ENCODE measurements around the gene TSPAN33. TPM values are rescaled to one million over a fixed set of nuclear protein-coding genes. Genes with fewer than 3 reads are reported as not detected.

TSPAN33 gene
- total and polyA plus RNA-seq, 10 of the 15 experiments (the other 5 are each of a cell fraction or from before 2014, with no cell fraction given) = 12.0 to 123 (median 86.3) TPM

- RAD21 ChIA-PET (ENCODE audit: unreplicated experiment) = no interaction called here
- Histone ChIP-seq H3K4me2 (ENCODE audit: control insufficient read depth, insufficient read depth) (peak overlapping the region; percentile 99), H3K9me3 (replicated peaks; ENCODE audit: control insufficient read depth, insufficient read depth, low read length) (no peaks in the 10 kb centered on the region), H4K20me1 (ENCODE audit: control insufficient read depth, insufficient read depth) (no peaks in the 10 kb centered on the region), H3K4me3 (peak overlapping the region; percentile 92), H3K27ac (ENCODE audit: control insufficient read depth, insufficient read depth) (no peak overlapping the region), H3K79me2 (ENCODE audit: control insufficient read depth, insufficient read depth, low read length) (no peaks in the 10 kb centered on the region; the same call in 1 of the 2 replicates), H3K36me3 (ENCODE audit: control insufficient read depth in 2 of 2, insufficient read depth in 2 of 2, low read length in 1 of 2) (no peaks in the 10 kb centered on the region), H3K27me3 (replicated peaks in 1 of 2; ENCODE audit: control insufficient read depth in 2 of 2, insufficient read depth in 2 of 2, low read length in 1 of 2) (0 out of 4 replicates have a peak, but pooled peaks cover 0 to 1% of the 10 kb centered on the region in 2 experiments), H3K9ac (ENCODE audit: control insufficient read depth, insufficient read depth, low read length) (peak overlapping the region; percentile 73), H2AFZ (ENCODE audit: control insufficient read depth, low read depth, low read length) (peak overlapping the region; percentile 75), H3K4me1 (ENCODE audit: control insufficient read depth, insufficient read depth, low read length) (peaks cover 8% of the 10 kb centered on the region)
- intact Hi-C loops (cut with micrococcal nuclease; ENCODE audit: unreplicated experiment) = no loop called here
- in situ Hi-C loops (cut with MboI) = no loop called here
- DNase-seq (ENCODE audit: low read depth, low spot score) (no peak), ATAC-seq (peak; percentile 63), FAIRE-seq (no peak)
- CTCF ChIA-PET = no interaction called here
- POLR2A ChIA-PET = no interaction called here
- no TSS peak for BruUV-seq (replicated peaks)
- WGBS (ENCODE audit: insufficient coverage, insufficient replicate concordance, low lambda C conversion rate, missing lambda C conversion rate) = 6% methylated on average over 35 of the region's 83 CpGs
- SMC1A ChIA-PET (ENCODE audit: uncharacterized antibody, unreplicated experiment) = no interaction called here
- TF ChIP-seq NFYA (IDR thresholded peaks at IDR 0.05; ENCODE audit: borderline replicate concordance, low read depth, low read length) (no peak), RAD21 (IDR thresholded peaks at IDR 0.05; ENCODE audit: insufficient read depth, low read depth, low read length) (no peak), ZNF207 (IDR thresholded peaks at IDR 0.05; ENCODE audit: borderline replicate concordance) (no peak), E2F8 (IDR thresholded peaks at IDR 0.05; ENCODE audit: low read depth, partially characterized antibody) (no peak), TCF12 (IDR thresholded peaks at IDR 0.05; ENCODE audit: low read depth, low read length) (no peak), IRF3 (IDR thresholded peaks at IDR 0.05) (no peak), SRF (IDR thresholded peaks at IDR 0.05; ENCODE audit: low read depth in 2 of 2, low read length in 2 of 2) (no peak), ZNF622 (IDR thresholded peaks at IDR 0.05) (no peak), MLLT1 (IDR thresholded peaks at IDR 0.05) (no peak), WRNIP1 (IDR thresholded peaks at IDR 0.05; ENCODE audit: borderline replicate concordance, low read depth, low read length) (no peak), KDM1A (IDR thresholded peaks at IDR 0.05; ENCODE audit: borderline replicate concordance) (no peak), POLR2A (IDR thresholded peaks at IDR 0.05; ENCODE audit: low read depth, low read length) (peak; percentile 36; the same call in 1 of the 2 replicates), SMAD5 (IDR thresholded peaks at IDR 0.05; ENCODE audit: low read depth) (no peak)
- TF ChIP-seq, protein P1, sequence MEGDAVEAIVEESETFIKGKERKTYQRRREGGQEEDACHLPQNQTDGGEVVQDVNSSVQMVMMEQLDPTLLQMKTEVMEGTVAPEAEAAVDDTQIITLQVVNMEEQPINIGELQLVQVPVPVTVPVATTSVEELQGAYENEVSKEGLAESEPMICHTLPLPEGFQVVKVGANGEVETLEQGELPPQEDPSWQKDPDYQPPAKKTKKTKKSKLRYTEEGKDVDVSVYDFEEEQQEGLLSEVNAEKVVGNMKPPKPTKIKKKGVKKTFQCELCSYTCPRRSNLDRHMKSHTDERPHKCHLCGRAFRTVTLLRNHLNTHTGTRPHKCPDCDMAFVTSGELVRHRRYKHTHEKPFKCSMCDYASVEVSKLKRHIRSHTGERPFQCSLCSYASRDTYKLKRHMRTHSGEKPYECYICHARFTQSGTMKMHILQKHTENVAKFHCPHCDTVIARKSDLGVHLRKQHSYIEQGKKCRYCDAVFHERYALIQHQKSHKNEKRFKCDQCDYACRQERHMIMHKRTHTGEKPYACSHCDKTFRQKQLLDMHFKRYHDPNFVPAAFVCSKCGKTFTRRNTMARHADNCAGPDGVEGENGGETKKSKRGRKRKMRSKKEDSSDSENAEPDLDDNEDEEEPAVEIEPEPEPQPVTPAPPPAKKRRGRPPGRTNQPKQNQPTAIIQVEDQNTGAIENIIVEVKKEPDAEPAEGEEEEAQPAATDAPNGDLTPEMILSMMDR (IDR thresholded peaks at IDR 0.05 in 2 of 3, conservative IDR thresholded peaks at IDR 0.05 in 1 of 3; ENCODE audit: control insufficient read depth in 2 of 3, extremely low read depth in 1 of 3, insufficient read depth in 1 of 3, low read depth in 3 of 3, low read length in 3 of 3) = no peak
Observed at GRCh38 chr7:129188892-129189660, 44.6 kb downstream of the TSPAN33 start.

All from GM12878 (cell line).